ENCODE data around the gene COL4A4.

Gene COL4A4

GRCh38 chr2:226978300-226978699 is 185.7 kb downstream of the COL4A4 start:
- no peak for DNase-seq

GRCh38 chr2:226977775-226978190 is 186.2 kb downstream of the COL4A4 start:
- DNase-seq: no peak

- no peak for DNase-seq
Measured at GRCh38 chr2:226973816-226974215, 190.2 kb downstream of the COL4A4 start.

- no peak for DNase-seq
Measured at GRCh38 chr2:226971770-226972169, 192.2 kb downstream of the COL4A4 start.

GRCh38 chr2:226971084-226971483 is 192.9 kb downstream of the COL4A4 start:
- no peak for DNase-seq

GRCh38 chr2:226970362-226970761 is 193.6 kb downstream of the COL4A4 start:
- DNase-seq: no peak

GRCh38 chr2:226969417-226970080 is 194.5 kb downstream of the COL4A4 start:
- DNase-seq: no peak

- DNase-seq: no peak
Measured at GRCh38 chr2:226965376-226965775, 198.6 kb downstream of the COL4A4 start.

GRCh38 chr2:226963528-226963927 is 200.5 kb downstream of the COL4A4 start:
- no peak for DNase-seq

- DNase-seq: no peak
Measured at GRCh38 chr2:226962176-226962773, 201.7 kb downstream of the COL4A4 start.

- DNase-seq: no peak
Measured at GRCh38 chr2:226959418-226959817, 204.6 kb downstream of the COL4A4 start.

GRCh38 chr2:226956659-226957058 is 207.3 kb downstream of the COL4A4 start:
- no peak for DNase-seq

GRCh38 chr2:226953826-226954225 is 210.2 kb downstream of the COL4A4 start:
- DNase-seq: no peak

- no peak for DNase-seq
Measured at GRCh38 chr2:226953206-226953605, 210.8 kb downstream of the COL4A4 start.
